Astrocyte of the cerebellum (primary cell): Measurements from ENCODE around the gene NPPA.
A peak's percentile ranks its signal among the peaks of the same experiment; 100 is the strongest.
"Not testable (repeated sequence)": the region's sequence is repeated elsewhere in the genome, so short reads cannot be mapped to it uniquely, and the experiment has no call there.

Experiments
- DNase-seq: peaks from one replicate; pipeline ENCODE4 v3.0.0-alpha.2; 2011; ENCODE audit warnings: low read depth
- H3K4me3 ChIP-seq: 2 replicates; pipeline ENCODE4 v1.5.1; 2011; ENCODE audit warnings: mild to moderate bottlenecking, low read depth, low read length, moderate library complexity
- CTCF ChIP-seq: IDR thresholded peaks from 2 replicates; pipeline ENCODE4 v1.5.1; 2012; ENCODE audit warnings: low read length, low read depth, moderate library complexity, mild to moderate bottlenecking; ENCODE audit errors: missing control alignments
- in situ Hi-C: cut with HindIII; loops from 2 replicates; pipeline ENCODE4 v1.10.0; 2017; ENCODE audit warnings: low sequenced_read_pairs

NPPA gene

GRCh38 chr1:11817192-11817591, 30.4 kb downstream of the NPPA start:
- H3K4me3 ChIP-seq, result no peak overlapping the region
- no peak for DNase-seq
- in situ Hi-C loops, result no loop called here
- no peak for TF ChIP-seq CTCF

GRCh38 chr1:11813021-11813420, 34.6 kb downstream of the NPPA start:
- DNase-seq, result no peak
- no peak overlapping the region for H3K4me3 ChIP-seq
- TF ChIP-seq CTCF, result no peak
- in situ Hi-C loops, result loop anchor here (5.0 kb wide), 1 partner anchor 49 kb away; no protein-coding TSS in a partner anchor

DNA sequence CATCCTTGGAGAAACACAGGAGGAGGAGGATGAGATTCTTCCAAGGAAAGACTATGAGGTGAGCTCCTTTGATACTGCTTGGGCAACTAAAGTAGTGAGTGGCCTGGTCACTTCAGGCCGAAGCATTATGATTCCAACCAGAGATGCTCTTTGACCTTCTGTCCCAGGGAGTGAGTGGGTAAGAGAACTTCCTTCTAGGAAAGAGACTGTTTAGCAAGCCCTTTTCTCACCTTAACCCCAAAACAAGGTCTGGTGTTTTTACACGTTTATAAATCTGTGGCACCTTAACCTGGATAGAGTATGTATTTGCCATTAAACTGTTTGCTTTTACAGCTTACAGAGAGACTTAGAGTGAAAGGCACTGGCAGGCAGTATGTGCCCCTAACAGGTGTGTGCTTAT, 40.5 kb downstream of the NPPA start:
- no peak for DNase-seq
- peak overlapping the region; percentile 86 for H3K4me3 ChIP-seq
- in situ Hi-C loops, result no loop called here
- no peak for TF ChIP-seq CTCF

DNA sequence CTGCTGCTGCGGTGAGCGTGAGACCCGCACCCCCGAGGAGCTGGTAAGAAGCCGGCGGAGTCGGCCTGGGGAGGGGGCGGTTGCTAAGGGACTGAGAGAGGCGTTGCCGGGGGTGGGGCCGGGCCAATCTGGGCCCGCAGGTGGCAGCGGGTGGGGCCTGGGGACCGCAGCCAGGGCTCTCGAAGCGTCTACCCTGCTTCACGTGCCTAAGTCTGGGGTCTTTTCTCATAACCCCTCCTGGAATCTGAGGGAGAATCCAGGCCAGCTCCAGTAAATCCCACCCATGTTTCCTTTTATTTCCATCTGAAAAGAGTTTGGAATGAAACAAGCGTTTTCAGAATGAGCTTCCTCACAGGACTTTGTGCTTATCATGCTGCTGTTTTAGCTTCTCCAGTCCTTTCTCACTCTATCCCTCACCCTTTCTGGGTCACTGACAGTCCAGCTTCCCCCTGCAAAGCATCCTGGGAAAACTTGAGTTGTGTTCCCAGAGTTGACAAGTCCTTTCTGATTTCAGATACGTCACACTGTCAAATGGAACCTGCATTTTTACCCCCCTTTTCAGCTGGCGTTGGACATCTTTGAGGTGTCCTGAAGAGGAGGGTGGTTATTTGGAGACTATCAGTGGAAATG, 41.2 kb downstream of the NPPA start:
- no peak for DNase-seq
- TF ChIP-seq CTCF, result no peak

DNA sequence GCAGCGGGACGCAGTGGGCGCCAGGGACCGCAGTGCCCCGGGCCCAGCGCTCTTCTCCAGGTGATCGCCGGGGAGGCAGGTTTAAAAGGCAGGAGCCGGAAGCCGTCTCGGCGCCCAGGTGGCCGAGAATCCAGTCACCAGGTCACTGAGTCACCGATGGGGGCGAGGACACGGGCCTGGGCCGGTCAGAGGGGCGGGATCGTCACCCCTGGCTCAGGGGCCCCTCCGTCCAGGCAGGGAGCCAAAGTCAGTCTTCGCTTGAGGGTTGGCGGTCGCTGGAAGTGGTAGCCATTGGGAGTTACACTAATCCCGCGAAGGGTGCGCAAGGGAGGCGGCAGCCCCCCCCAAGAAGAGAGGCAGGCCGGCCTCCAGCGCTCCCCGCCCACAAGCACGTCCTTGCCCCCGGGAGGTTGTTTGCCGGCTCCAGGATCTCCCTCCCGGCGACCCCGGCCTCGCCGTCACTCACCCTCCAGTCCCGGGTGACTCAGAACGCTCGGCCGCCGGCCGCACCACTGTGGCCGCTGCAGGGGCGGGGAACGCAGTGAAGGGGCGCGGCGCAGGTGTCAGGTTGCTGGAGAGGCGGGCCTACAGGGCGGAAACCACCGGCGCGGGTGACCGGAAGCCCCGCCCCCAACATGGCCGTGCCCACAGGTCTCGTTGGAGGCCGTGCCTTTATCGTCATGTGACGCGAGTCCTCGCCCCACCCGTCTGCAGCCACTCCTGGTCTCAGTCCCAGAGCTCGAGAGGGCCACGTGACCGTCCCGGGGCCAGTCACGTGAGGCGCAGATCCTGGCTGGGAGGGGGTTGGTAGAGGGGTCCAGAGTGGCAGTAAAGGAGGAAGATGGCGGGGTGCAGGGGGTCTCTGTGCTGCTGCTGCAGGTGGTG, 41.9 kb downstream of the NPPA start, which contains the start of the genes CLCN6 and MTHFR:
Gene CLCN6 (plus strand): TSS at position 770 of the 885 bp plus-strand sequence. CDS start 72 bp downstream, at position 842.
Gene MTHFR (minus strand): TSS at position 543 of the 885 bp plus-strand sequence. CDS start 2,848 bp downstream, outside the sequence.
- TF ChIP-seq CTCF, result no peak
- in situ Hi-C loops, result no loop called here
- H3K4me3 ChIP-seq, result peak within 1 kb of the TSS; percentile 86
- DNase-seq, result peak; percentile 97

More for the DNA sequence above, 41.2 kb downstream of the NPPA start:
- H3K4me3 ChIP-seq, result peak overlapping the region; percentile 86
- in situ Hi-C loops, result no loop called here

DNA sequence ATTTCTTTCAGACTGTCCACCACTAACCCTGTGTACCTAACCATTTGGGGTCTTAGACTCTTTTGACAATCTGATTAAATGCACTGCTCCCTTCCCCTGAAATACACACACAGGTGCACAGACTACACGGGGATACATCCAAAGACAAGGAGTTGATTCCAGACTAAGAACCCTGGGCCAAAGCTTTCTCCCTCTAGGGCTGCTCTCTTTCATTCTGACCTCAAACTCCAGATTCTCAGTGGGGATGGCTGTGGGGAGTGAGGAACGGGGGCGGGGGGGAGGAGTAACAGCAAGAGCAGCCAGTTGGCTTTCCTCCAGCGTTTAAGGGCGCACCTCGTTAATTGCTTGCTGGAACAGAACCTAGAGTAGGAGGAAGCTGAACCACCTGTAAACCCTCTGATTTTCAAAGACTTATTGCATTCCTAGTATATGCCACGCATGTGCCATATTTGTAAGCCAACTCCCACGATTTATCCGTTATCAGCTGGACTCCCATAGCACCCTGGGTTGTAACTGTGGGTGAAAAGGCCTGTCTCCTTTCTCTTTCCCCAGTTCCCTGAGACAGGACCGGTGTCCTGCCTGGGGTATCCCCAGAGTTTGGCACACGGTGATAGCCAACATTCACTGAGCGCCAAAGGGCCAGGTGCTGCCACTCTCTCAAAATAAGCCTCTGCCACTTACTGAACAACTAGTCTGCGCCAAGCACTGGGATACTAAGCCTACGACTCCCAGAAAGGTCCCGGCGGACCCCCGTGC, 42.7 kb downstream of the NPPA start:
- peak overlapping the region; percentile 86 for H3K4me3 ChIP-seq
- DNase-seq, result no peak
- no peak for TF ChIP-seq CTCF
- in situ Hi-C loops, result no loop called here

DNA sequence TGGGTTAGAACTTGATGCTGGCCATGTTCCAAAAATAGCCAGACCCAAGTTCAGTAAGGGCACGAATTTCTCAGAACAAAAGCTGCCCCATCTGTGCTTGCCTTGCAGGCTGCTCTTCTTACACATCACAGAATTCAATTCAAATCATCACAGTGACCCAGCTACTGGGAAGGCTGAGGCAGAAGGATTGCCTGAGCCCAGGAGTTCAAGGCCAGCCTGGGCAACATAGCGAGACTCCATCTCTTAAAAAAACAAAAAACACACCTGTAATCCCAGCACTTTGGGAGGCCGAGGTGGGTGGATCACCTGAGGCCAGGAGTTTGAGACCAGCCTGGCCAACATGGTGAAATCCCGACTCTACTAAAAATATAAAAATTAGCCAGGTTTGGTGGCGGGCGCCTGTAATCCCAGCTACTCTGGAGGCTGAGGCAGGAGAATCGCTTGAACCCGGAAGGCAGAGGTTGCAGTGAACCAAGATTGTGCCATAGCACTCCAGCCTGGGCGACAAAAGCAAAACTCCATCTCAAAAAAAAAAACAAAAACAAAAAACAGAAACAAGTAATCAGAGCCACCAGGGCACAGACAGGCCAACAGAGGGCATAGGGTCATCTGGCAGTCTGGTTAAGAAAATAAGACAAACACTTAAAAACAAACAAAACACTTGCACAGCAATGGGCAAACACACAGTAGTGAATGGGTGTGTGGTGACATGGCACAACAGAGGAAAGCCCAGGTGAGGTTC, 43.5 kb downstream of the NPPA start:
- H3K4me3 ChIP-seq, result peak overlapping the region; percentile 48
- in situ Hi-C loops, DNase-seq: not testable (repeated sequence)
